ENCODE results near the gene TMC6. TPM values are rescaled to one million over a fixed set of nuclear protein-coding genes. Genes with fewer than 3 reads are reported as not detected.
"Not testable (repeated sequence)": the region's sequence is repeated elsewhere in the genome, so short reads cannot be mapped to it uniquely, and the experiment has no call there.

The TMC6 gene
- total and polyA plus RNA-seq, 4 experiments from 2014 or later = 258 to 702 (median 498) TPM

- Histone ChIP-seq H3K9me3 (ENCODE audit: control insufficient read depth in 1 of 2, low read length in 2 of 2) (no peaks in the 10 kb centered on the region), H3K27me3 (ENCODE audit: insufficient read depth, low read length) (no peaks in the 10 kb centered on the region), H3K4me3 (ENCODE audit: low read length in 2 of 2) (peak overlapping the region in 1 of 2 donors; percentile 2), H3K36me3 (ENCODE audit: insufficient read depth, low read length) (peaks cover 31% of the 10 kb centered on the region), H3K4me1 (ENCODE audit: insufficient read depth, low read length) (peaks cover 86% of the 10 kb centered on the region), H3K27ac (ENCODE audit: low read depth, low read length) (peak overlapping the region; percentile 0)
- Mint-ChIP-seq H3K9me3 (no peaks in the 10 kb centered on the region), H3K4me3 (peak overlapping the region; percentile 30 to 72 (median 58)), H3K4me1 (peaks cover 29 to 81% (median 53%) of the 10 kb centered on the region in 4 donors), H3K27ac (peak overlapping the region; percentile 82 to 94 (median 91)), H3K36me3 (peaks cover 22 to 40% of the 10 kb centered on the region in 2 donors), H3K27me3 (no peaks in the 10 kb centered on the region)
- CTCF ChIA-PET (ENCODE audit: partially characterized antibody) = interaction anchor here (0.8 to 8.0 kb wide), 7 partner anchors 12 to 56 kb away, joined by 3 to 107 read pairs (median 4); partner anchors contain the start of gene TMC6
- intact Hi-C loops (cut with micrococcal nuclease) = loop anchor here (1.0 kb wide), 3 partner anchors 10 to 74 kb away; partner anchors contain the start of genes BIRC5, SYNGR2 and TMC8
- POLR2A ChIA-PET (ENCODE audit: partially characterized antibody) = interaction anchor here (0.8 to 26.7 kb wide), 10 partner anchors 9 to 73 kb away, joined by 3 to 1172 read pairs (median 4); partner anchors contain the start of genes BIRC5, SYNGR2, TK1 and TMC6
- peak; percentile 95 to 97 (median 96) for DNase-seq
Observed at GRCh38 chr17:78140169-78141051, 11.9 kb upstream of the TMC6 start.

GRCh38 chr17:78139861-78140168 lies 11.3 kb upstream of the TMC6 start:
- Histone ChIP-seq H3K36me3 (ENCODE audit: insufficient read depth, low read length) (peaks cover 37% of the 10 kb centered on the region), H3K4me1 (ENCODE audit: insufficient read depth, low read length) (peaks cover 91% of the 10 kb centered on the region), H3K27ac (ENCODE audit: low read depth, low read length) (peak overlapping the region; percentile 0)
- Mint-ChIP-seq H3K27ac (peak overlapping the region; percentile 82 to 94 (median 91)), H3K4me1 (peaks cover 30 to 87% (median 55%) of the 10 kb centered on the region in 4 donors), H3K36me3 (peaks cover 25 to 44% of the 10 kb centered on the region in 2 donors), H3K4me3 (peak overlapping the region; percentile 30 to 72 (median 58))
- ChIA-PET CTCF (ENCODE audit: partially characterized antibody) (interaction anchor here (0.8 to 8.0 kb wide), 7 partner anchors 11 to 55 kb away, joined by 3 to 107 read pairs (median 4); partner anchors contain the start of gene TMC6), POLR2A (ENCODE audit: partially characterized antibody) (interaction anchor here (0.8 to 26.7 kb wide), 8 partner anchors 10 to 74 kb away, joined by 3 to 1172 read pairs (median 6); partner anchors contain the start of genes BIRC5, SYNGR2, TK1 and TMC6)
- DNase-seq; H3K9me3 ChIP-seq (ENCODE audit: control insufficient read depth in 1 of 2, low read length in 2 of 2); H3K9me3 Mint-ChIP-seq; H3K4me3 ChIP-seq (ENCODE audit: low read length in 2 of 2); H3K27me3 ChIP-seq (ENCODE audit: insufficient read depth, low read length); H3K27me3 Mint-ChIP-seq: not testable (repeated sequence)
- intact Hi-C loops (cut with micrococcal nuclease) = loop anchor here (1.0 kb wide), 3 partner anchors 10 to 74 kb away; partner anchors contain the start of genes BIRC5, SYNGR2 and TMC8

GRCh38 chr17:78138204-78139060 lies 9.9 kb upstream of the TMC6 start:
- intact Hi-C loops (cut with micrococcal nuclease) = no loop called here
- no peak for DNase-seq
- Histone ChIP-seq H3K4me1 (ENCODE audit: insufficient read depth, low read length) (peaks cover 93% of the 10 kb centered on the region), H3K36me3 (ENCODE audit: insufficient read depth, low read length) (peaks cover 41% of the 10 kb centered on the region), H3K4me3 (ENCODE audit: low read length in 2 of 2) (no peak overlapping the region), H3K27ac (ENCODE audit: low read depth, low read length) (no peak overlapping the region), H3K27me3 (ENCODE audit: insufficient read depth, low read length) (no peaks in the 10 kb centered on the region), H3K9me3 (ENCODE audit: control insufficient read depth in 1 of 2, low read length in 2 of 2) (no peaks in the 10 kb centered on the region)
- peaks cover 39 to 92% (median 64%) of the 10 kb centered on the region in 4 donors for H3K4me1 Mint-ChIP-seq
- H3K4me3 Mint-ChIP-seq = peak overlapping the region in 3 of 8 donors; percentile 22 to 30 (median 29)
- no peaks in the 10 kb centered on the region for H3K27me3 Mint-ChIP-seq
- H3K9me3 Mint-ChIP-seq = peaks cover 0 to 3% (median 0%) of the 10 kb centered on the region in 8 donors
- CTCF ChIA-PET (ENCODE audit: partially characterized antibody) = interaction anchor here (0.6 to 8.0 kb wide), 10 partner anchors 11 to 1604 kb away, joined by 3 to 121 read pairs (median 14); no protein-coding TSS in a partner anchor
- peak overlapping the region in 5 of 7 donors; percentile 32 to 91 (median 87) for H3K27ac Mint-ChIP-seq
- POLR2A ChIA-PET (ENCODE audit: partially characterized antibody) = interaction anchor here (1.1 to 26.7 kb wide), 8 partner anchors 8 to 114 kb away, joined by 3 to 1172 read pairs (median 8); partner anchors contain the start of genes BIRC5, C17orf99, SYNGR2 and TMC6
- peaks cover 37 to 56% of the 10 kb centered on the region in 2 donors for H3K36me3 Mint-ChIP-seq

GRCh38 chr17:78137392-78138203 lies 9.0 kb upstream of the TMC6 start:
- H3K27ac ChIP-seq (ENCODE audit: low read depth, low read length) = no peak overlapping the region

GRCh38 chr17:78135858-78136500 lies 7.4 kb upstream of the TMC6 start:
- Histone ChIP-seq H3K36me3 (ENCODE audit: insufficient read depth, low read length) (peaks cover 37% of the 10 kb centered on the region), H3K4me1 (ENCODE audit: insufficient read depth, low read length) (peaks cover 84% of the 10 kb centered on the region), H3K9me3 (ENCODE audit: control insufficient read depth in 1 of 2, low read length in 2 of 2) (no peaks in the 10 kb centered on the region), H3K27me3 (ENCODE audit: insufficient read depth, low read length) (no peaks in the 10 kb centered on the region), H3K4me3 (ENCODE audit: low read length in 2 of 2) (no peak overlapping the region), H3K27ac (ENCODE audit: low read depth, low read length) (no peak overlapping the region)
- intact Hi-C loops (cut with micrococcal nuclease) = no loop called here
- Mint-ChIP-seq H3K4me3 (peak overlapping the region in 7 of 8 donors; percentile 22 to 72 (median 49)), H3K27me3 (no peaks in the 10 kb centered on the region), H3K4me1 (peaks cover 36 to 80% (median 60%) of the 10 kb centered on the region in 4 donors), H3K9me3 (peaks cover 0 to 7% (median 0%) of the 10 kb centered on the region in 8 donors), H3K27ac (peak overlapping the region in 6 of 7 donors; percentile 30 to 89 (median 72)), H3K36me3 (peaks cover 44 to 61% of the 10 kb centered on the region in 2 donors)
- ChIA-PET POLR2A (ENCODE audit: partially characterized antibody) (interaction anchor here (1.4 to 26.7 kb wide), 6 partner anchors 9 to 51 kb away, joined by 4 to 1172 read pairs (median 98); partner anchors contain the start of genes SYNGR2, TMC6 and TMC8), CTCF (ENCODE audit: partially characterized antibody) (interaction anchor here (1.0 to 8.0 kb wide), 7 partner anchors 8 to 116 kb away, joined by 5 to 121 read pairs (median 23); no protein-coding TSS in a partner anchor)
- no peak for DNase-seq

More at GRCh38 chr17:78137392-78138203, 9.0 kb upstream of the TMC6 start:
- no peaks in the 10 kb centered on the region for H3K27me3 Mint-ChIP-seq
- peaks cover 0 to 3% (median 0%) of the 10 kb centered on the region in 8 donors for H3K9me3 Mint-ChIP-seq
- peaks cover 39 to 92% (median 65%) of the 10 kb centered on the region in 4 donors for H3K4me1 Mint-ChIP-seq
- Histone ChIP-seq H3K27me3 (ENCODE audit: insufficient read depth, low read length) (no peaks in the 10 kb centered on the region), H3K4me3 (ENCODE audit: low read length in 2 of 2) (peak overlapping the region in 1 of 2 donors; percentile 24), H3K9me3 (ENCODE audit: control insufficient read depth in 1 of 2, low read length in 2 of 2) (no peaks in the 10 kb centered on the region), H3K36me3 (ENCODE audit: insufficient read depth, low read length) (peaks cover 47% of the 10 kb centered on the region), H3K4me1 (ENCODE audit: insufficient read depth, low read length) (peaks cover 96% of the 10 kb centered on the region)
- intact Hi-C loops (cut with micrococcal nuclease) = no loop called here
- peak overlapping the region; percentile 17 to 91 (median 83) for H3K27ac Mint-ChIP-seq
- POLR2A ChIA-PET (ENCODE audit: partially characterized antibody) = interaction anchor here (0.7 to 26.7 kb wide), 9 partner anchors 9 to 677 kb away, joined by 3 to 1172 read pairs (median 4); partner anchors contain the start of genes AFMID, C17orf99, SYNGR2 and TK1
- DNase-seq = peak in 3 of 5 donors; percentile 54 to 75 (median 70)
- CTCF ChIA-PET (ENCODE audit: partially characterized antibody) = interaction anchor here (0.8 to 8.0 kb wide), 10 partner anchors 12 to 353 kb away, joined by 3 to 121 read pairs (median 14); no protein-coding TSS in a partner anchor
- peak overlapping the region in 6 of 8 donors; percentile 0 to 83 (median 56) for H3K4me3 Mint-ChIP-seq
- peaks cover 44 to 62% of the 10 kb centered on the region in 2 donors for H3K36me3 Mint-ChIP-seq
